Dermis blood vessel endothelial cell (primary cell): ENCODE data around the gene AATK. TPM values are rescaled to one million over a fixed set of nuclear protein-coding genes. Genes with fewer than 3 reads are reported as not detected.
"Not testable (repeated sequence)": the region's sequence is repeated elsewhere in the genome, so short reads cannot be mapped to it uniquely, and the experiment has no call there.

Source experiments
- DNase-seq: peaks from one replicate; pipeline ENCODE4 v3.0.0; 2010
- total RNA-seq: library from RNA; depleted of rRNA; stranded (reverse); fragments of >200 nt; gene quantifications from 2 replicates; pipeline ENCODE4 v1.2.3, GENCODE V29; 2014

Gene AATK
- total RNA-seq, 1 donor from 2014 or later: 4.1 TPM

- DNase-seq: no peak
Measured at GRCh38 chr17:81159611-81160265, 6.3 kb downstream of the AATK start.

GRCh38 chr17:81158688-81159590, 7.1 kb downstream of the AATK start:
- DNase-seq: no peak

- no peak for DNase-seq
Measured at GRCh38 chr17:81157848-81158687, 8.0 kb downstream of the AATK start.

GRCh38 chr17:81156866-81157805, 8.9 kb downstream of the AATK start:
- DNase-seq: no peak

GRCh38 chr17:81154961-81155360, 11.1 kb downstream of the AATK start:
- DNase-seq: no peak

- not testable (repeated sequence) for DNase-seq
Measured at GRCh38 chr17:81154016-81154415, 12.0 kb downstream of the AATK start.

GRCh38 chr17:81153340-81153803, 12.6 kb downstream of the AATK start:
- DNase-seq: peak; percentile 78

GRCh38 chr17:81152288-81152828, 13.7 kb downstream of the AATK start:
- DNase-seq: no peak

GRCh38 chr17:81151278-81151677, 14.7 kb downstream of the AATK start:
- no peak for DNase-seq

GRCh38 chr17:81150377-81151077, 15.5 kb downstream of the AATK start:
- DNase-seq: peak; percentile 57

GRCh38 chr17:81148986-81149533, 17.0 kb downstream of the AATK start:
- no peak for DNase-seq

GRCh38 chr17:81148571-81148970, 17.4 kb downstream of the AATK start:
- DNase-seq: no peak

- DNase-seq: no peak
Measured at GRCh38 chr17:81147701-81148100, 18.3 kb downstream of the AATK start.

- DNase-seq: not testable (repeated sequence)
Measured at GRCh38 chr17:81146208-81146607, 19.8 kb downstream of the AATK start.

- no peak for DNase-seq
Measured at GRCh38 chr17:81144423-81144781, 21.6 kb downstream of the AATK start.

GRCh38 chr17:81143717-81144422, 22.2 kb downstream of the AATK start:
- no peak for DNase-seq

GRCh38 chr17:81143200-81143527, 22.9 kb downstream of the AATK start:
- no peak for DNase-seq

- DNase-seq: peak; percentile 88
Measured at GRCh38 chr17:81142301-81143199, 23.5 kb downstream of the AATK start.

GRCh38 chr17:81140695-81141094, 25.3 kb downstream of the AATK start:
- DNase-seq: no peak
